OCI-LY3 (cell line): Measurements from ENCODE around the gene KCNC4.

Source experiments
- H2AFZ ChIP-seq: fragments of 200-600, 300-600 bp; shearing (Covaris generic); 2 replicates; pipeline ENCODE4 v1.6.0; 2014; ENCODE audit warnings: antibody characterized with exemption, low read depth, low read length
- H3K27ac ChIP-seq: fragments of 200-600, 300-600 bp; sonication (generic); 2 replicates; pipeline ENCODE4 v1.5.1; 2014; ENCODE audit warnings: mild to moderate bottlenecking, low read length, moderate library complexity, mixed read lengths
- H3K27me3 ChIP-seq: fragments of 200-600, 300-600 bp; sonication (generic); 2 replicates; pipeline ENCODE4 v1.6.1; 2014; ENCODE audit warnings: low read depth, low read length, mixed read lengths
- H3K36me3 ChIP-seq: fragments of 200-600, 300-600 bp; sonication (generic); replicated peaks from 2 replicates; pipeline ENCODE3; 2014; ENCODE audit warnings: low read depth, low read length, mixed read lengths
- H3K4me1 ChIP-seq: fragments of 300-600, 200-600 bp; sonication (generic); 2 replicates; pipeline ENCODE4 v1.6.1; 2014; ENCODE audit warnings: low read length, mixed read lengths
- H3K4me2 ChIP-seq: fragments of 200-600, 300-600 bp; sonication (generic); 2 replicates; pipeline ENCODE4 v1.6.1; 2014; ENCODE audit warnings: low read length, mixed read lengths
- H3K4me3 ChIP-seq: fragments of 300-600, 200-600 bp; sonication (generic); 2 replicates; pipeline ENCODE4 v1.5.1; 2014; ENCODE audit warnings: antibody characterized with exemption, mild to moderate bottlenecking, low read length, moderate library complexity
- H3K79me2 ChIP-seq: fragments of 300-600, 200-600 bp; shearing (Covaris generic); 2 replicates; pipeline ENCODE4 v1.6.1; 2014; ENCODE audit warnings: mild to moderate bottlenecking, low read length, mixed read lengths
- H3K9ac ChIP-seq: fragments of 300-600, 200-600 bp; shearing (Covaris generic); 2 replicates; pipeline ENCODE4 v1.6.0; 2014; ENCODE audit warnings: mild to moderate bottlenecking, low read length, moderate library complexity
- H3K9me3 ChIP-seq: fragments of 200-600, 300-600 bp; shearing (Covaris generic); 2 replicates; pipeline ENCODE4 v1.6.1; 2014; ENCODE audit warnings: low read length, mixed read lengths; ENCODE audit not compliant: insufficient read depth
- H4K20me1 ChIP-seq: fragments of 200-600, 300-600 bp; sonication (generic); 2 replicates; pipeline ENCODE4 v1.6.1; 2016; ENCODE audit warnings: low read length, mixed read lengths; ENCODE audit not compliant: insufficient read depth
- CTCF ChIP-seq: fragments of 200-600, 300-600 bp; sonication (generic); IDR thresholded peaks from 2 replicates; pipeline ENCODE4 v1.5.1; 2014; ENCODE audit warnings: antibody characterized with exemption, low read length, low read depth
- EZH2phosphoT487 ChIP-seq: fragments of 200-600 bp; shearing (Covaris generic); IDR thresholded peaks from 2 replicates; pipeline ENCODE4 v1.6.1; 2018; ENCODE audit warnings: antibody characterized with exemption, mixed run types, low read depth

Gene KCNC4

GRCh38 chr1:110221119-110221518 lies 11.0 kb downstream of the KCNC4 start:
- Histone ChIP-seq H3K27ac (no peak overlapping the region), H3K4me3 (no peak overlapping the region), H3K4me2 (no peak overlapping the region), H3K36me3 (no peaks in the 10 kb centered on the region), H2AFZ (no peak overlapping the region), H3K27me3 (no peaks in the 10 kb centered on the region), H4K20me1 (no peaks in the 10 kb centered on the region), H3K4me1 (peaks cover 19% of the 10 kb centered on the region), H3K9ac (no peak overlapping the region), H3K9me3 (no peaks in the 10 kb centered on the region), H3K79me2 (no peaks in the 10 kb centered on the region)
- TF ChIP-seq EZH2phosphoT487 (no peak), CTCF (no peak)

- no peak overlapping the region for H2AFZ ChIP-seq
- no peaks in the 10 kb centered on the region for H3K27me3 ChIP-seq
- H3K9ac ChIP-seq, result no peak overlapping the region
- no peaks in the 10 kb centered on the region for H3K4me1 ChIP-seq
- no peaks in the 10 kb centered on the region for H3K36me3 ChIP-seq
- H3K9me3 ChIP-seq, result no peaks in the 10 kb centered on the region
- H3K79me2 ChIP-seq, result no peaks in the 10 kb centered on the region
- H3K4me2 ChIP-seq, result no peak overlapping the region
- H3K27ac ChIP-seq, result no peak overlapping the region
- no peak for TF ChIP-seq CTCF
- no peak for TF ChIP-seq EZH2phosphoT487
- no peak overlapping the region for H3K4me3 ChIP-seq
- H4K20me1 ChIP-seq, result no peaks in the 10 kb centered on the region
These were observed 13.0 kb downstream of the KCNC4 start for GRCh38 chr1:110223127-110223526.

GRCh38 chr1:110223581-110223980 lies 13.5 kb downstream of the KCNC4 start:
- Histone ChIP-seq H3K9ac (no peak overlapping the region), H3K4me2 (no peak overlapping the region), H2AFZ (no peak overlapping the region), H3K36me3 (no peaks in the 10 kb centered on the region), H3K4me3 (no peak overlapping the region), H3K27me3 (no peaks in the 10 kb centered on the region), H3K79me2 (no peaks in the 10 kb centered on the region), H4K20me1 (no peaks in the 10 kb centered on the region), H3K27ac (no peak overlapping the region), H3K9me3 (no peaks in the 10 kb centered on the region), H3K4me1 (no peaks in the 10 kb centered on the region)
- TF ChIP-seq EZH2phosphoT487, result no peak
- TF ChIP-seq CTCF, result no peak

DNA sequence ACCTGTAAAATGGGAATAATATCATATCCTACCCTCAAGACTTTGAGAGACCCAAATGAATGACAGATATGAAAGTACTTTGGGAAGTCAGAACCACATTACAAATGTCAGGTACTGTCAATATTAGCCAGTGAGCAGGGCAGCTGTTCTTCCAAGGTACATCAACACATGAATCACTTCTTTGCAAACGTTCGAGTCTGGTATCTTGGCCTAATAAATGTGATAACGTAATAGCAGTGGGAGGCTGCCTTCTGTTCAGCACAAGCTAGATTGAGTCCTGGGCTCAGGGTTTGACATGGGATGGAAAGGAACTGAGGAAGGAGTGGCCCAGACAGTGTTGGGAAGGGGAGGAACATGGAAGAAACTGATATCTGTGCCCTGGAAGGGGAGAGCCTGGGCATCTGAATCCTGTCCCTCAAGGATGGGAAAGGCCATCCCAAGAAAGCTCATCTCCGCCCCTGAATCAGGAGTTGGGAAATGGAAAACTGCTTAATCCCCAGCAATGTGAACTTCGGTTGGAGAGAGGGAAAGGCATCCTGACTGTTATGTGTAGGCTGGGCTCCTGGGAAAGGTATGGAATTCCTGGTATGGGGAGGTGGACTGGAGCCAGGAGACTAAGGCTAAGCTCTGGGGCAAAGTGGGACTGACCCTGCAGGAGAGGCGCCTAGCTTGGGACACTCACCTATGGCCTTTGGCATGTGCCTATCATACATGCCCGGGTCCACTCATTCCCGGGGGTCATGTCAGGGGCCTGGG lies 14.3 kb downstream of the KCNC4 start:
- Histone ChIP-seq H4K20me1 (no peaks in the 10 kb centered on the region), H3K4me3 (no peak overlapping the region), H3K4me2 (no peak overlapping the region), H3K9ac (no peak overlapping the region), H3K27me3 (no peaks in the 10 kb centered on the region), H3K4me1 (no peaks in the 10 kb centered on the region), H3K9me3 (no peaks in the 10 kb centered on the region), H3K36me3 (no peaks in the 10 kb centered on the region), H3K27ac (no peak overlapping the region), H2AFZ (no peak overlapping the region), H3K79me2 (no peaks in the 10 kb centered on the region)
- TF ChIP-seq CTCF, result no peak
- TF ChIP-seq EZH2phosphoT487, result no peak
